HG02884 (cell line): ENCODE results near the gene CFAP61.
"Not testable (repeated sequence)": the region's sequence is repeated elsewhere in the genome, so short reads cannot be mapped to it uniquely, and the experiment has no call there.

Experiments used
- ATAC-seq: cut with Tn5 transposase; IDR thresholded peaks from one replicate; pipeline ENCODE4 v1.9.1; 2021; ENCODE audit warnings: mild to moderate bottlenecking, moderate library complexity; ENCODE audit not compliant: unreplicated experiment

Gene CFAP61

GRCh38 chr20:20207291-20207690, 155.0 kb downstream of the CFAP61 start:
- no peak for ATAC-seq

GRCh38 chr20:20207872-20208271, 155.5 kb downstream of the CFAP61 start:
- peak; percentile 59 for ATAC-seq

GRCh38 chr20:20209684-20210083, 157.4 kb downstream of the CFAP61 start:
- ATAC-seq, result no peak

GRCh38 chr20:20210327-20210726, 158.0 kb downstream of the CFAP61 start:
- no peak for ATAC-seq

GRCh38 chr20:20210943-20211273, 158.6 kb downstream of the CFAP61 start:
- no peak for ATAC-seq

GRCh38 chr20:20211274-20211987, 159.1 kb downstream of the CFAP61 start:
- ATAC-seq, result no peak

- no peak for ATAC-seq
Measured at GRCh38 chr20:20211988-20212518, 159.7 kb downstream of the CFAP61 start.

GRCh38 chr20:20212675-20213096, 160.4 kb downstream of the CFAP61 start:
- ATAC-seq, result no peak

GRCh38 chr20:20213526-20214121, 161.3 kb downstream of the CFAP61 start:
- no peak for ATAC-seq

GRCh38 chr20:20214757-20215275, 162.5 kb downstream of the CFAP61 start:
- ATAC-seq, result no peak

GRCh38 chr20:20215976-20216727, 163.8 kb downstream of the CFAP61 start:
- ATAC-seq, result no peak

- no peak for ATAC-seq
Measured at GRCh38 chr20:20216941-20217340, 164.6 kb downstream of the CFAP61 start.

- ATAC-seq, result no peak
Measured at GRCh38 chr20:20217621-20218020, 165.3 kb downstream of the CFAP61 start.

- not testable (repeated sequence) for ATAC-seq
Measured at GRCh38 chr20:20218106-20218505, 165.8 kb downstream of the CFAP61 start.

- ATAC-seq, result no peak
Measured at GRCh38 chr20:20219016-20219415, 166.7 kb downstream of the CFAP61 start.

- no peak for ATAC-seq
Measured at GRCh38 chr20:20220134-20220533, 167.8 kb downstream of the CFAP61 start.

GRCh38 chr20:20223981-20224380, 171.6 kb downstream of the CFAP61 start:
- ATAC-seq, result no peak

- ATAC-seq, result no peak
Measured at GRCh38 chr20:20224806-20225205, 172.5 kb downstream of the CFAP61 start.

- ATAC-seq, result no peak
Measured at GRCh38 chr20:20225325-20226043, 173.2 kb downstream of the CFAP61 start.

- ATAC-seq, result no peak
Measured at GRCh38 chr20:20226554-20226953, 174.2 kb downstream of the CFAP61 start.

GRCh38 chr20:20227013-20227571, 174.8 kb downstream of the CFAP61 start:
- ATAC-seq, result no peak
